Loucy (cell line): Measurements from ENCODE around the gene MPND.

ENCODE experiments used
- EZH2phosphoT487 ChIP-seq: fragments of 200-600 bp; IDR thresholded peaks from 2 replicates; pipeline ENCODE4 v1.6.1; 2018; ENCODE audit warnings: antibody characterized with exemption, mild to moderate bottlenecking, moderate library complexity, borderline replicate concordance
- TF ChIP-seq, protein P1 (sequence below): fragments of 200-600 bp; sonication (generic); conservative IDR thresholded peaks from 2 replicates; pipeline ENCODE4 v1.5.1; 2014; ENCODE audit warnings: mild to moderate bottlenecking, antibody characterized with exemption, low read length

GRCh38 chr19:4405977-4406376, 62.6 kb downstream of the MPND start:
- TF ChIP-seq, protein P1, sequence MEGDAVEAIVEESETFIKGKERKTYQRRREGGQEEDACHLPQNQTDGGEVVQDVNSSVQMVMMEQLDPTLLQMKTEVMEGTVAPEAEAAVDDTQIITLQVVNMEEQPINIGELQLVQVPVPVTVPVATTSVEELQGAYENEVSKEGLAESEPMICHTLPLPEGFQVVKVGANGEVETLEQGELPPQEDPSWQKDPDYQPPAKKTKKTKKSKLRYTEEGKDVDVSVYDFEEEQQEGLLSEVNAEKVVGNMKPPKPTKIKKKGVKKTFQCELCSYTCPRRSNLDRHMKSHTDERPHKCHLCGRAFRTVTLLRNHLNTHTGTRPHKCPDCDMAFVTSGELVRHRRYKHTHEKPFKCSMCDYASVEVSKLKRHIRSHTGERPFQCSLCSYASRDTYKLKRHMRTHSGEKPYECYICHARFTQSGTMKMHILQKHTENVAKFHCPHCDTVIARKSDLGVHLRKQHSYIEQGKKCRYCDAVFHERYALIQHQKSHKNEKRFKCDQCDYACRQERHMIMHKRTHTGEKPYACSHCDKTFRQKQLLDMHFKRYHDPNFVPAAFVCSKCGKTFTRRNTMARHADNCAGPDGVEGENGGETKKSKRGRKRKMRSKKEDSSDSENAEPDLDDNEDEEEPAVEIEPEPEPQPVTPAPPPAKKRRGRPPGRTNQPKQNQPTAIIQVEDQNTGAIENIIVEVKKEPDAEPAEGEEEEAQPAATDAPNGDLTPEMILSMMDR: no peak
- TF ChIP-seq EZH2phosphoT487: no peak
